Spleen (tissue), 7 donors: ENCODE measurements around the gene ABCA4.

Source experiments
- POLR2A ChIP-seq, 3 donors: fragments of 450-650 bp; IDR thresholded peaks; one replicate each; pipeline ENCODE4 v1.5.1; 2017; ENCODE audit warnings: antibody characterized with exemption in 3 of 3, mild to moderate bottlenecking in 1 of 3
- POLR2AphosphoS5 ChIP-seq, 3 donors: sonication (generic); formaldehyde crosslinking; IDR thresholded peaks; one replicate each; pipeline ENCODE4 v1.5.1; 2017; ENCODE audit warnings: antibody characterized with exemption in 3 of 3
- TF ChIP-seq, protein P1 (sequence below), 11 experiments: fragments of 200-600 bp in 7 of 11; fragments of 450-650 bp in 4 of 11; sonication (generic) in 4 of 11; IDR thresholded peaks in 8 of 11; conservative IDR thresholded peaks in 3 of 11; 1 replicate in 7 of 11; 2 replicates in 4 of 11; pipeline versions ENCODE4 v1.4.0 to v1.8.0; 2016 to 2021; ENCODE audit warnings: antibody characterized with exemption in 11 of 11, inconsistent platforms in 4 of 11, mild to moderate bottlenecking in 1 of 11
- donor health status: DM: no; HTN: no; CAD: no; lungs with moderate emphysema.
- donor health status: DM: no; HTN: no; CAD: no.
- donor health status: DM: no; HTN: no; CAD: no.

DNA sequence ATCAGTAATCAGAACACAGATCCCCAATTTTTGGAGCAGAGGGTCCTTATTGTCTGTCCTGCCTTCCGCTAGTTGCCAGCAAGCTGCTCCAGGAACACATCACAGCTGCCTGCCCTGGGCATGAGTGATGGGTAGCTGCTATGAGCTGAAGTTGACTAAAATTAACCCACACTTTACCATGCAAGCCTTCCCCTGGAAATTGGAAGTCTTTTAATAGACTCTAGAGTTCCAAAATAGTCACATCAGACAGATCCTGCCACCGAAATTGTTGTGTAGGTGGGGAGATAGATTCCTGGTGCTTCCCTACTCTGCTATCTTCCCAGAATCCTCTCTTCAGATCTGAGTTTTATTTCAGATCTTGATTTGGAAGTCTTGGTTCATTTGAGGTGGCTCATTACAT lies 148.6 kb downstream of the ABCA4 start:
- TF ChIP-seq, protein P1, sequence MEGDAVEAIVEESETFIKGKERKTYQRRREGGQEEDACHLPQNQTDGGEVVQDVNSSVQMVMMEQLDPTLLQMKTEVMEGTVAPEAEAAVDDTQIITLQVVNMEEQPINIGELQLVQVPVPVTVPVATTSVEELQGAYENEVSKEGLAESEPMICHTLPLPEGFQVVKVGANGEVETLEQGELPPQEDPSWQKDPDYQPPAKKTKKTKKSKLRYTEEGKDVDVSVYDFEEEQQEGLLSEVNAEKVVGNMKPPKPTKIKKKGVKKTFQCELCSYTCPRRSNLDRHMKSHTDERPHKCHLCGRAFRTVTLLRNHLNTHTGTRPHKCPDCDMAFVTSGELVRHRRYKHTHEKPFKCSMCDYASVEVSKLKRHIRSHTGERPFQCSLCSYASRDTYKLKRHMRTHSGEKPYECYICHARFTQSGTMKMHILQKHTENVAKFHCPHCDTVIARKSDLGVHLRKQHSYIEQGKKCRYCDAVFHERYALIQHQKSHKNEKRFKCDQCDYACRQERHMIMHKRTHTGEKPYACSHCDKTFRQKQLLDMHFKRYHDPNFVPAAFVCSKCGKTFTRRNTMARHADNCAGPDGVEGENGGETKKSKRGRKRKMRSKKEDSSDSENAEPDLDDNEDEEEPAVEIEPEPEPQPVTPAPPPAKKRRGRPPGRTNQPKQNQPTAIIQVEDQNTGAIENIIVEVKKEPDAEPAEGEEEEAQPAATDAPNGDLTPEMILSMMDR (IDR thresholded peaks at IDR 0.05 in 8 of 11, conservative IDR thresholded peaks at IDR 0.05 in 3 of 11): no peak
- TF ChIP-seq POLR2A (IDR thresholded peaks at IDR 0.05): no peak
- no peak for TF ChIP-seq POLR2AphosphoS5 (IDR thresholded peaks at IDR 0.05)
